ENCODE results near the gene ATP8B4.

The ATP8B4 gene

GRCh38 chr15:50046867-50047266 is 72.2 kb downstream of the ATP8B4 start:
- TF ChIP-seq, protein P1, sequence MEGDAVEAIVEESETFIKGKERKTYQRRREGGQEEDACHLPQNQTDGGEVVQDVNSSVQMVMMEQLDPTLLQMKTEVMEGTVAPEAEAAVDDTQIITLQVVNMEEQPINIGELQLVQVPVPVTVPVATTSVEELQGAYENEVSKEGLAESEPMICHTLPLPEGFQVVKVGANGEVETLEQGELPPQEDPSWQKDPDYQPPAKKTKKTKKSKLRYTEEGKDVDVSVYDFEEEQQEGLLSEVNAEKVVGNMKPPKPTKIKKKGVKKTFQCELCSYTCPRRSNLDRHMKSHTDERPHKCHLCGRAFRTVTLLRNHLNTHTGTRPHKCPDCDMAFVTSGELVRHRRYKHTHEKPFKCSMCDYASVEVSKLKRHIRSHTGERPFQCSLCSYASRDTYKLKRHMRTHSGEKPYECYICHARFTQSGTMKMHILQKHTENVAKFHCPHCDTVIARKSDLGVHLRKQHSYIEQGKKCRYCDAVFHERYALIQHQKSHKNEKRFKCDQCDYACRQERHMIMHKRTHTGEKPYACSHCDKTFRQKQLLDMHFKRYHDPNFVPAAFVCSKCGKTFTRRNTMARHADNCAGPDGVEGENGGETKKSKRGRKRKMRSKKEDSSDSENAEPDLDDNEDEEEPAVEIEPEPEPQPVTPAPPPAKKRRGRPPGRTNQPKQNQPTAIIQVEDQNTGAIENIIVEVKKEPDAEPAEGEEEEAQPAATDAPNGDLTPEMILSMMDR (conservative IDR thresholded peaks at IDR 0.05; ENCODE audit: low read length), result no peak
- no peak for DNase-seq (ENCODE audit: low read depth)
- H3K4me3 ChIP-seq (ENCODE audit: low read length), result no peak overlapping the region

DNA sequence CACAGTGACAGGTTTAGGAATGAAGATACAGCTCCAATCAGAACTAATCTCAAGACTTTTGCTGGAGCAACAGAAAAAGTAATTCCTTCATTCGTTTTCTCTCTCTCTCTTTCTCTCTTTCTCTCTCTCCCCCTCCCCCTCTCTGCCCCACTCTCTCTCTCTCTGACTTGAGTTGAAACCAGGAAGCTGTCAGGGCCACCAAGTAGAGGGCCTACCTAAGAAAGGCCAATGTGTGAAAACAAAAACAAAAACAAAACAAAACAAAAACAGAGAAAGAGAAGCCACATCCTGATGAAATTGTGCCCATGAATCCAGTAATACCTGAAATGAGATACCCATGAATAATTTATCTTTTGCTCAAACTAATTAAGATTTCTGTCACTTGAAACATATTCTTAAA is 72.9 kb downstream of the ATP8B4 start:
- DNase-seq (ENCODE audit: low read depth), result no peak
- H3K4me3 ChIP-seq (ENCODE audit: low read length), result no peak overlapping the region
- TF ChIP-seq, protein P1 (conservative IDR thresholded peaks at IDR 0.05; ENCODE audit: low read length), result no peak

GRCh38 chr15:50044904-50045303 is 74.1 kb downstream of the ATP8B4 start:
- no peak overlapping the region for H3K4me3 ChIP-seq (ENCODE audit: low read length)
- TF ChIP-seq, protein P1 (conservative IDR thresholded peaks at IDR 0.05; ENCODE audit: low read length), result no peak
- DNase-seq (ENCODE audit: low read depth), result no peak

- H3K4me3 ChIP-seq (ENCODE audit: low read length), result no peak overlapping the region
- no peak for DNase-seq (ENCODE audit: low read depth)
- TF ChIP-seq, protein P1 (conservative IDR thresholded peaks at IDR 0.05; ENCODE audit: low read length), result no peak
Observed at GRCh38 chr15:50044406-50044805, 74.6 kb downstream of the ATP8B4 start.

GRCh38 chr15:50042775-50043174 is 76.3 kb downstream of the ATP8B4 start:
- DNase-seq (ENCODE audit: low read depth), result no peak
- H3K4me3 ChIP-seq (ENCODE audit: low read length), result no peak overlapping the region
- TF ChIP-seq, protein P1 (conservative IDR thresholded peaks at IDR 0.05; ENCODE audit: low read length), result no peak

DNA sequence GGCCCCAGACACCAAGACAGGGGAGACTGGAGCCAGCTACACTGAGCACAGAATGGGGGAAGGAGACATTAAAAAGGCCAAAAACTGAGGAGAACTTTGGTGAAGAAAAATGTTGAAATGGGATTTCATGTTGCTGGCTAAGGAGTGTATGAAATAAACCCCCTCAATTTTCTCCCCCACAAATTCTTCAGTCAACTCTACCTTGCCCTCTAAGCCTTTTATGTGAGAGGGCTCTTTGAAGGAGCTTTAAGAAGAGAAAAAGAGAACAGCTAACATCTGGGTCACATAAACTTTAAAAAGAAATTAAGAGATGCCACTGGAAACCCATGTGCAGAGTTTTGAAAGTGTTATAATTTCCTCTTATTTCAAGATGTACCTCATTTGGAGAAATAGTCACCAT is 88.6 kb downstream of the ATP8B4 start:
- no peak overlapping the region for H3K4me3 ChIP-seq (ENCODE audit: low read length)
- DNase-seq (ENCODE audit: low read depth), result no peak

GRCh38 chr15:50028326-50028725 is 90.7 kb downstream of the ATP8B4 start:
- no peak overlapping the region for H3K4me3 ChIP-seq (ENCODE audit: low read length)
- TF ChIP-seq, protein P1 (conservative IDR thresholded peaks at IDR 0.05; ENCODE audit: low read length), result no peak
- DNase-seq (ENCODE audit: low read depth), result no peak

More for the DNA sequence above, 88.6 kb downstream of the ATP8B4 start:
- TF ChIP-seq, protein P1 (conservative IDR thresholded peaks at IDR 0.05; ENCODE audit: low read length), result no peak

Data from AG10803 (cell line).